H1 (cell line): ENCODE measurements around the gene ENTR1. TPM values are rescaled to one million over a fixed set of nuclear protein-coding genes. Genes with fewer than 3 reads are reported as not detected.
A peak's percentile ranks its signal among the peaks of the same experiment; 100 is the strongest.

Experiments
- CTCF ChIA-PET: fragments of 300-600 bp; sonication (Branson Sonifier 250); formaldehyde crosslinking; loops from one replicate; lab custom pipeline; 2021; ENCODE audit not compliant: partially characterized antibody; lab: Charles Lee
- POLR2A ChIA-PET: fragments of 300-600 bp; sonication (Branson Sonifier 250); formaldehyde crosslinking; loops from one replicate; lab custom pipeline; 2021; ENCODE audit warnings: inconsistent platforms; ENCODE audit not compliant: partially characterized antibody; lab: Charles Lee
- DNase-seq, 2 experiments: peaks; one replicate each; pipeline versions ENCODE4 v3.0.0 to v3.0.0-alpha.2; 2010 to 2022; ENCODE audit warnings: low spot score in 2 of 2, low read depth in 1 of 2, mixed read lengths in 1 of 2
- FAIRE-seq: peaks from 2 replicates; lab custom pipeline; 2011; peaks lifted over from hg19 to GRCh38; lab: Jason Lieb, UNC
- H2AFZ ChIP-seq: 2 replicates; pipeline ENCODE4 v1.8.1; 2012; ENCODE audit warnings: low read length, inconsistent platforms
- H2AK5ac ChIP-seq: 2 replicates; pipeline ENCODE4 v1.6.1; 2013; ENCODE audit warnings: low read depth, low read length
- H2BK120ac ChIP-seq: replicated peaks from 2 replicates; pipeline ENCODE3; 2013; ENCODE audit warnings: low read depth, low read length, inconsistent platforms
- H2BK12ac ChIP-seq: 2 replicates; pipeline ENCODE4 v1.6.1; 2013; ENCODE audit warnings: low read depth, low read length
- H2BK15ac ChIP-seq: 2 replicates; pipeline ENCODE4 v1.6.1; 2013; ENCODE audit warnings: low read length
- H2BK20ac ChIP-seq: 2 replicates; pipeline ENCODE4 v1.6.1; 2013; ENCODE audit warnings: low read length
- H2BK5ac ChIP-seq: 2 replicates; pipeline ENCODE4 v1.6.1; 2013; ENCODE audit warnings: low read depth, low read length
- H3K14ac ChIP-seq: 2 replicates; pipeline ENCODE4 v1.6.1; 2013; ENCODE audit warnings: inconsistent platforms; ENCODE audit not compliant: insufficient read length
- H3K18ac ChIP-seq: 2 replicates; pipeline ENCODE4 v1.6.1; 2013; ENCODE audit warnings: low read length; ENCODE audit errors: extremely low read depth
- H3K23ac ChIP-seq: 2 replicates; pipeline ENCODE4 v1.6.1; 2013; ENCODE audit warnings: inconsistent platforms; ENCODE audit not compliant: insufficient read length
- H3K23me2 ChIP-seq: 2 replicates; pipeline ENCODE4 v1.6.1; 2013; ENCODE audit warnings: low read depth, low read length
- H3K27ac ChIP-seq: 2 replicates; pipeline ENCODE4 v1.6.1; 2011; ENCODE audit warnings: low read depth, low read length, inconsistent platforms
- H3K27me3 ChIP-seq, 4 experiments: replicated peaks in 1 of 4; 1 replicate in 1 of 4; 2 replicates in 3 of 4; pipeline versions ENCODE4 v1.6.1 to v1.8.1; 2011 to 2013; ENCODE audit warnings: low read length in 3 of 4, mild to moderate bottlenecking in 3 of 4, inconsistent platforms in 2 of 4, mixed read lengths in 2 of 4, moderate library complexity in 1 of 4; ENCODE audit not compliant: control insufficient read depth in 3 of 4, insufficient read depth in 3 of 4; ENCODE audit errors: extremely low read depth in 1 of 4
- H3K36me3 ChIP-seq, 4 experiments: 2 replicates each; pipeline versions ENCODE4 v1.6.1 to v1.8.1; 2011 to 2013; ENCODE audit warnings: mild to moderate bottlenecking in 4 of 4, low read length in 3 of 4, moderate library complexity in 2 of 4, control low read depth in 1 of 4, inconsistent platforms in 1 of 4; ENCODE audit not compliant: insufficient read depth in 4 of 4, control insufficient read depth in 2 of 4
- H3K4ac ChIP-seq: replicated peaks from 2 replicates; pipeline ENCODE3; 2013; ENCODE audit warnings: low read length, low read depth, mixed read lengths, inconsistent platforms; ENCODE audit not compliant: insufficient read length
- H3K4me1 ChIP-seq, 4 experiments: replicated peaks in 1 of 4; 1 replicate in 1 of 4; 2 replicates in 3 of 4; pipeline versions ENCODE4 v1.6.1 to v1.8.1; 2011 to 2013; ENCODE audit warnings: low read length in 3 of 4, inconsistent platforms in 2 of 4, mixed read lengths in 1 of 4; ENCODE audit not compliant: insufficient read depth in 4 of 4, control insufficient read depth in 3 of 4
- H3K4me2 ChIP-seq, 2 experiments: 2 replicates each; pipeline versions ENCODE4 v1.6.1 to v1.8.1; 2011 to 2013; ENCODE audit warnings: low read depth in 2 of 2, low read length in 2 of 2, control low read depth in 1 of 2, inconsistent platforms in 1 of 2, mild to moderate bottlenecking in 1 of 2; ENCODE audit not compliant: insufficient read depth in 1 of 2
- H3K4me3 ChIP-seq, 4 experiments: fragments of 200-600, 300-600 bp in 1 of 4; sonication (generic), shearing (Covaris generic), sonication (Bioruptor Twin) in 1 of 4; 2 replicates each; pipeline versions ENCODE4 v1.5.1 to v1.8.1; 2011 to 2016; ENCODE audit warnings: low read length in 4 of 4, low read depth in 3 of 4, control low read depth in 2 of 4, inconsistent platforms in 2 of 4, mild to moderate bottlenecking in 2 of 4, mixed read lengths in 1 of 4, moderate library complexity in 1 of 4; ENCODE audit not compliant: insufficient read depth in 2 of 4; ENCODE audit errors: extremely low read depth in 1 of 4
- H3K56ac ChIP-seq: replicated peaks from 2 replicates; pipeline ENCODE3; 2013; ENCODE audit warnings: low read depth, mild to moderate bottlenecking, mixed read lengths, low read length, inconsistent platforms; ENCODE audit not compliant: insufficient read length
- H3K79me1 ChIP-seq: 2 replicates; pipeline ENCODE4 v1.6.1; 2013; ENCODE audit warnings: low read depth, low read length, control low read depth
- H3K79me2 ChIP-seq, 2 experiments: 2 replicates each; pipeline versions ENCODE4 v1.6.1 to v1.8.1; 2012 to 2013; ENCODE audit warnings: low read length in 2 of 2, mild to moderate bottlenecking in 2 of 2, inconsistent platforms in 1 of 2; ENCODE audit not compliant: insufficient read depth in 2 of 2, control insufficient read depth in 1 of 2
- H3K9ac ChIP-seq, 4 experiments: replicated peaks in 1 of 4; 1 replicate in 1 of 4; 2 replicates in 3 of 4; pipeline versions ENCODE4 v1.6.1 to v1.8.1; 2011 to 2013; ENCODE audit warnings: low read depth in 3 of 4, low read length in 3 of 4, control low read depth in 2 of 4, mild to moderate bottlenecking in 2 of 4, moderate library complexity in 2 of 4, inconsistent platforms in 1 of 4; ENCODE audit errors: extremely low read depth in 1 of 4
- H3K9me3 ChIP-seq, 2 experiments: 2 replicates each; pipeline versions ENCODE4 v1.6.1 to v1.8.1; 2012 to 2013; ENCODE audit warnings: mild to moderate bottlenecking in 2 of 2, moderate library complexity in 2 of 2, control low read depth in 1 of 2, inconsistent platforms in 1 of 2, low read depth in 1 of 2, low read length in 1 of 2, mixed read lengths in 1 of 2; ENCODE audit not compliant: insufficient read depth in 2 of 2
- H4K20me1 ChIP-seq, 2 experiments: replicated peaks in 1 of 2; 2 replicates each; pipeline versions ENCODE3 to v1.8.1; 2011 to 2013; ENCODE audit warnings: inconsistent platforms in 2 of 2, low read length in 2 of 2, mild to moderate bottlenecking in 1 of 2; ENCODE audit not compliant: insufficient read depth in 2 of 2, control insufficient read depth in 1 of 2
- H4K5ac ChIP-seq: 2 replicates; pipeline ENCODE4 v1.6.1; 2013; ENCODE audit warnings: low read length, low read depth, mixed read lengths, inconsistent platforms; ENCODE audit not compliant: insufficient read length
- H4K8ac ChIP-seq: 2 replicates; pipeline ENCODE4 v1.8.0; 2013; ENCODE audit warnings: mild to moderate bottlenecking, moderate library complexity, low read length, inconsistent platforms; ENCODE audit not compliant: insufficient read depth; ENCODE audit errors: extremely low read depth
- H4K91ac ChIP-seq: replicated peaks from 2 replicates; pipeline ENCODE3; 2013; ENCODE audit warnings: low read length, mixed read lengths, inconsistent platforms; ENCODE audit not compliant: insufficient read length
- CTBP2 ChIP-seq: IDR thresholded peaks from 2 replicates; pipeline ENCODE4 v1.7.0; 2011; ENCODE audit warnings: borderline replicate concordance, mild to moderate bottlenecking, moderate library complexity, mixed read lengths, low read length; ENCODE audit not compliant: insufficient read depth, insufficient read length
- HDAC2 ChIP-seq, 2 experiments: fragments of 300-600 bp in 1 of 2; sonication (generic) in 1 of 2; IDR thresholded peaks; 2 replicates each; pipeline ENCODE4 v1.6.1; 2011 to 2012; ENCODE audit warnings: low read depth in 2 of 2, low read length in 2 of 2, mild to moderate bottlenecking in 2 of 2, moderate library complexity in 2 of 2, borderline replicate concordance in 1 of 2, inconsistent platforms in 1 of 2
- HDAC6 ChIP-seq: IDR thresholded peaks from one replicate; pipeline ENCODE4 v1.7.1; 2012; ENCODE audit warnings: low read depth, mild to moderate bottlenecking, inconsistent platforms, low read length, moderate library complexity
- RFX5 ChIP-seq: IDR thresholded peaks from 2 replicates; pipeline ENCODE4 v1.6.1; 2011; ENCODE audit warnings: low read depth, low read length, improper control_type of control experiment, borderline replicate concordance
- SAP30 ChIP-seq: fragments of 300-600 bp; sonication (generic); IDR thresholded peaks from 2 replicates; pipeline ENCODE4 v1.7.1; 2012; ENCODE audit warnings: low read length, moderate library complexity, mild to moderate bottlenecking, inconsistent platforms; ENCODE audit not compliant: insufficient read depth, insufficient replicate concordance
- SIRT6 ChIP-seq: IDR thresholded peaks from one replicate; pipeline ENCODE4 v1.7.1; 2012; ENCODE audit warnings: low read length, inconsistent platforms
- SIX5 ChIP-seq: IDR thresholded peaks from 2 replicates; pipeline ENCODE4 v1.6.1; 2011; ENCODE audit warnings: mild to moderate bottlenecking, low read depth, low read length
- SP2 ChIP-seq: IDR thresholded peaks from 2 replicates; pipeline ENCODE4 v1.6.1; 2012; ENCODE audit warnings: mild to moderate bottlenecking, low read length, inconsistent platforms
- ZNF274 ChIP-seq: IDR thresholded peaks from 2 replicates; pipeline ENCODE4 v1.7.0; 2012; ENCODE audit warnings: low read length, borderline replicate concordance; ENCODE audit errors: extremely low read depth
- WGBS, 2 experiments: shearing (Covaris generic) in 1 of 2; methylation state at CpG; one replicate each; pipeline versions ENCODE4 v1.1.6 to v1.1.7; 2013 to 2015; ENCODE audit warnings: low lambda C conversion rate in 2 of 2, mixed read lengths in 2 of 2, inconsistent platforms in 1 of 2, low coverage in 1 of 2, missing lambda C conversion rate in 1 of 2; ENCODE audit not compliant: insufficient replicate concordance in 2 of 2, insufficient coverage in 1 of 2, insufficient read length in 1 of 2; ENCODE audit errors: extremely low coverage in 1 of 2, missing lambda C conversion rate in 1 of 2; 5-methylcytosine and 5-hydroxymethylcytosine counted together
- polyA plus RNA-seq, 7 experiments: library from polyadenylated mRNA; depleted of rRNA in 3 of 7; stranded (reverse) in 5 of 7; unstranded in 2 of 7; fragments of >200 nt in 5 of 7; fragments of 200-250 nt in 2 of 7; gene quantifications; 1 replicate in 5 of 7; 2 replicates in 1 of 7; 4 replicates in 1 of 7; pipeline versions ENCODE4 v1.2.1 to v1.2.3, GENCODE V29; 2011 to 2013; ENCODE audit warnings: missing spikeins in 2 of 7, mixed read lengths in 2 of 7
- total RNA-seq: library from RNA; stranded (reverse); fragmentation: NEBNext Ultra II Directional; extraction: Animal tissue kit (Norgen Biotek cat#: 25700); gene quantifications from 2 replicates; pipeline ENCODE4 v1.2.1, GENCODE V29; 2021
- TF ChIP-seq, protein P1 (sequence below): IDR thresholded peaks from 2 replicates; pipeline ENCODE4 v1.6.1; 2012; ENCODE audit warnings: inconsistent platforms

The ENTR1 gene
- total and polyA plus RNA-seq, 2 of the 8 experiments (the other 6 are each of a cell fraction or from before 2014, with no cell fraction given) = 65.2 to 102 TPM

GRCh38 chr9:136372006-136372405, 38.4 kb downstream of the ENTR1 start:
- FAIRE-seq = no peak
- TF ChIP-seq HDAC6 (no peak), RFX5 (no peak), SIRT6 (no peak), CTBP2 (no peak), SP2 (no peak), HDAC2 (IDR thresholded peaks at IDR 0.05; ENCODE audit: borderline replicate concordance in 1 of 2, low read depth in 2 of 2, low read length in 2 of 2) (no peak), SIX5 (no peak), ZNF274 (no peak), SAP30 (no peak)
- TF ChIP-seq, protein P1, sequence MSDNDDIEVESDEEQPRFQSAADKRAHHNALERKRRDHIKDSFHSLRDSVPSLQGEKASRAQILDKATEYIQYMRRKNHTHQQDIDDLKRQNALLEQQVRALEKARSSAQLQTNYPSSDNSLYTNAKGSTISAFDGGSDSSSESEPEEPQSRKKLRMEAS = no peak
- Histone ChIP-seq H4K91ac (no peak overlapping the region), H3K27ac (no peak overlapping the region; the same call in 1 of the 2 replicates), H3K79me2 (no peaks in the 10 kb centered on the region), H2AFZ (no peak overlapping the region), H3K14ac (no peak overlapping the region), H3K79me1 (no peaks in the 10 kb centered on the region), H2BK12ac (no peak overlapping the region), H3K4ac (no peak overlapping the region), H2BK120ac (no peak overlapping the region), H3K9me3 (no peaks in the 10 kb centered on the region), H3K18ac (no peak overlapping the region; the same call in 1 of the 2 replicates), H4K8ac (peak overlapping the region; percentile 80; the same call in 1 of the 2 replicates), H2BK20ac (no peak overlapping the region), H3K4me1 (no peaks in the 10 kb centered on the region), H3K4me3 (no peak overlapping the region), H3K23me2 (no peaks in the 10 kb centered on the region), H2BK15ac (no peak overlapping the region), H2AK5ac (no peak overlapping the region), H4K5ac (no peak overlapping the region), H3K9ac (no peak overlapping the region), H2BK5ac (no peak overlapping the region), H4K20me1 (peaks cover 5 to 7% of the 10 kb centered on the region in 2 experiments), H3K56ac (no peak overlapping the region), H3K4me2 (no peak overlapping the region), H3K36me3 (no peaks in the 10 kb centered on the region; a peak in 3 of 8 replicates), H3K27me3 (no peaks in the 10 kb centered on the region), H3K23ac (no peak overlapping the region)
- ChIA-PET POLR2A (interaction anchor here (0.9 to 7.2 kb wide), 7 partner anchors 10 to 66 kb away, joined by 3 to 43 read pairs (median 4); partner anchors contain the start of gene DNLZ), CTCF (interaction anchor here (0.7 to 3.0 kb wide), 3 partner anchors 9 to 59 kb away, joined by 4 to 19 read pairs (median 15); partner anchors contain the start of gene DNLZ)
- WGBS, 2 experiments = 91% methylated on average over 21 of the region's 21 CpGs; no CpG with 5 or more reads in 1 of the 2 experiments
- DNase-seq = no peak
